Stimulated activated naive CD8-positive, alpha-beta T cell treated with anti-CD3 and anti-CD28 coated beads, Interleukin-15, Interleukin-2, amounts not matched to agents 100 ng/mL and 50 ng/mL, for 24 hours (primary cell): Measurements from ENCODE around the gene DCDC2B.
"Not testable (repeated sequence)": the region's sequence is repeated elsewhere in the genome, so short reads cannot be mapped to it uniquely, and the experiment has no call there.

Experiments
- H3K27ac Mint-ChIP-seq: one replicate; pipeline ENCODE4 v1.8.0; 2021; ENCODE audit warnings: mild to moderate bottlenecking, mixed read lengths
- H3K27me3 Mint-ChIP-seq: one replicate; pipeline ENCODE4 v1.8.0; 2021; ENCODE audit warnings: mixed read lengths
- H3K36me3 Mint-ChIP-seq: one replicate; pipeline ENCODE4 v1.8.0; 2021; ENCODE audit warnings: low read depth, mixed read lengths
- H3K4me1 Mint-ChIP-seq: one replicate; pipeline ENCODE4 v1.8.0; 2021; ENCODE audit warnings: low read depth, mixed read lengths
- H3K4me3 Mint-ChIP-seq: one replicate; pipeline ENCODE4 v1.8.0; 2021; ENCODE audit warnings: mild to moderate bottlenecking, mixed read lengths
- H3K9me3 Mint-ChIP-seq: one replicate; pipeline ENCODE4 v1.8.0; 2021; ENCODE audit warnings: mixed read lengths

The DCDC2B gene

GRCh38 chr1:32250893-32251716, 42.2 kb downstream of the DCDC2B start, which contains the start of gene LCK:
LCK (plus strand) TSS chr1:32251265; CDS start chr1:32274330, 23,065 bp downstream.
- no peaks in the 10 kb centered on the region for H3K9me3 Mint-ChIP-seq
- H3K27ac Mint-ChIP-seq: peak within 1 kb of the TSS; percentile 98
- peaks cover 83% of the 10 kb centered on the region for H3K4me1 Mint-ChIP-seq
- peaks cover 28% of the 10 kb centered on the region for H3K36me3 Mint-ChIP-seq
- H3K4me3 Mint-ChIP-seq: peak within 1 kb of the TSS; percentile 95
- no peaks in the 10 kb centered on the region for H3K27me3 Mint-ChIP-seq

GRCh38 chr1:32255072-32256071, 46.5 kb downstream of the DCDC2B start:
- Mint-ChIP-seq H3K9me3 (no peaks in the 10 kb centered on the region), H3K36me3 (peaks cover 44% of the 10 kb centered on the region), H3K27me3 (no peaks in the 10 kb centered on the region), H3K4me3 (peak overlapping the region; percentile 95), H3K4me1 (peaks cover 77% of the 10 kb centered on the region), H3K27ac (peak overlapping the region; percentile 89)

GRCh38 chr1:32256473-32257226, 47.8 kb downstream of the DCDC2B start:
- Mint-ChIP-seq H3K36me3 (peaks cover 48% of the 10 kb centered on the region), H3K4me1 (peaks cover 76% of the 10 kb centered on the region), H3K4me3 (peak overlapping the region; percentile 84)

GRCh38 chr1:32257227-32257508, 48.3 kb downstream of the DCDC2B start:
- peak overlapping the region; percentile 95 for H3K27ac Mint-ChIP-seq
- H3K36me3 Mint-ChIP-seq: peaks cover 43% of the 10 kb centered on the region
- no peaks in the 10 kb centered on the region for H3K27me3 Mint-ChIP-seq
- peak overlapping the region; percentile 84 for H3K4me3 Mint-ChIP-seq
- H3K4me1 Mint-ChIP-seq: peaks cover 73% of the 10 kb centered on the region
- no peaks in the 10 kb centered on the region for H3K9me3 Mint-ChIP-seq

More at GRCh38 chr1:32256473-32257226, 47.8 kb downstream of the DCDC2B start:
- Mint-ChIP-seq H3K27me3 (no peaks in the 10 kb centered on the region), H3K27ac (peak overlapping the region; percentile 95), H3K9me3 (no peaks in the 10 kb centered on the region)

- H3K27me3 Mint-ChIP-seq, H3K4me3 Mint-ChIP-seq, H3K27ac Mint-ChIP-seq, H3K9me3 Mint-ChIP-seq: not testable (repeated sequence)
- H3K36me3 Mint-ChIP-seq: peaks cover 24% of the 10 kb centered on the region
- peaks cover 65% of the 10 kb centered on the region for H3K4me1 Mint-ChIP-seq
These were observed 54.3 kb downstream of the DCDC2B start for GRCh38 chr1:32263236-32263593.

- Mint-ChIP-seq H3K4me1 (peaks cover 61% of the 10 kb centered on the region), H3K36me3 (peaks cover 24% of the 10 kb centered on the region), H3K4me3 (peak overlapping the region; percentile 55), H3K27me3 (no peaks in the 10 kb centered on the region), H3K9me3 (no peaks in the 10 kb centered on the region), H3K27ac (peak overlapping the region; percentile 86)
These were observed 54.9 kb downstream of the DCDC2B start for GRCh38 chr1:32263744-32264143.
